GM18511 (cell line): Measurements from ENCODE around the gene PNISR.

Experiments
- ATAC-seq: cut with Tn5 transposase; IDR thresholded peaks from one replicate; pipeline ENCODE4 v1.9.1; 2021; ENCODE audit warnings: mild to moderate bottlenecking, moderate library complexity; ENCODE audit not compliant: unreplicated experiment

The PNISR gene

GRCh38 chr6:99412065-99412464 is 13.0 kb downstream of the PNISR start:
- no peak for ATAC-seq

- no peak for ATAC-seq
Measured at GRCh38 chr6:99409672-99410071, 15.4 kb downstream of the PNISR start.

GRCh38 chr6:99407076-99407475 is 18.0 kb downstream of the PNISR start:
- no peak for ATAC-seq

- ATAC-seq, result no peak
Measured at GRCh38 chr6:99402448-99402847, 22.7 kb downstream of the PNISR start.

- no peak for ATAC-seq
Measured at GRCh38 chr6:99397287-99397686, 27.8 kb downstream of the PNISR start.

- peak; percentile 83 for ATAC-seq
Measured at GRCh38 chr6:99393698-99394531, 31.2 kb downstream of the PNISR start, which contains the start of gene COQ3. Gene COQ3 (minus strand): TSS chr6:99394195. CDS start chr6:99394179, 16 bp downstream.

- ATAC-seq, result peak; percentile 38
Measured at GRCh38 chr6:99393366-99393697, 31.8 kb downstream of the PNISR start.

- no peak for ATAC-seq
Measured at GRCh38 chr6:99390896-99391295, 34.2 kb downstream of the PNISR start.

GRCh38 chr6:99384507-99384906 is 40.6 kb downstream of the PNISR start:
- no peak for ATAC-seq

GRCh38 chr6:99378636-99379035 is 46.5 kb downstream of the PNISR start:
- no peak for ATAC-seq

- ATAC-seq, result no peak
Measured at GRCh38 chr6:99369533-99369932, 55.6 kb downstream of the PNISR start.

GRCh38 chr6:99366852-99367251 is 58.3 kb downstream of the PNISR start:
- no peak for ATAC-seq

- ATAC-seq, result peak; percentile 90
Measured at GRCh38 chr6:99364026-99364425, 61.1 kb downstream of the PNISR start.

- no peak for ATAC-seq
Measured at GRCh38 chr6:99362678-99363268, 62.3 kb downstream of the PNISR start.

GRCh38 chr6:99359800-99360199 is 65.3 kb downstream of the PNISR start:
- no peak for ATAC-seq

GRCh38 chr6:99356641-99357040 is 68.5 kb downstream of the PNISR start:
- ATAC-seq, result no peak

GRCh38 chr6:99354983-99355382 is 70.1 kb downstream of the PNISR start:
- ATAC-seq, result no peak

GRCh38 chr6:99353126-99353525 is 72.0 kb downstream of the PNISR start:
- no peak for ATAC-seq

- ATAC-seq, result no peak
Measured at GRCh38 chr6:99350573-99350972, 74.5 kb downstream of the PNISR start.

GRCh38 chr6:99349171-99350141 is 75.7 kb downstream of the PNISR start, which contains the start of gene FAXC:
Gene FAXC (minus strand): TSS chr6:99349674. CDS start chr6:99349372, 302 bp downstream.
- peak; percentile 70 for ATAC-seq
